GM10266 (cell line): ENCODE measurements around the gene UMODL1.

Experiments used
- DNase-seq: peaks from one replicate; pipeline ENCODE4 v3.0.0; 2012; ENCODE audit errors: extremely low spot score
- TF ChIP-seq, protein P1 (sequence below): IDR thresholded peaks from 2 replicates; pipeline ENCODE4 v1.5.1; 2012; ENCODE audit warnings: mild to moderate bottlenecking, low read depth; ENCODE audit not compliant: control insufficient read depth, insufficient read depth; ENCODE audit errors: missing control alignments

Gene UMODL1

GRCh38 chr21:42071146-42071737 is at the start of gene UMODL1:
TSS of gene UMODL1 (plus strand) at chr21:42071317. CDS start at chr21:42071317, 0 bp downstream.
- DNase-seq: no peak
- TF ChIP-seq, protein P1, sequence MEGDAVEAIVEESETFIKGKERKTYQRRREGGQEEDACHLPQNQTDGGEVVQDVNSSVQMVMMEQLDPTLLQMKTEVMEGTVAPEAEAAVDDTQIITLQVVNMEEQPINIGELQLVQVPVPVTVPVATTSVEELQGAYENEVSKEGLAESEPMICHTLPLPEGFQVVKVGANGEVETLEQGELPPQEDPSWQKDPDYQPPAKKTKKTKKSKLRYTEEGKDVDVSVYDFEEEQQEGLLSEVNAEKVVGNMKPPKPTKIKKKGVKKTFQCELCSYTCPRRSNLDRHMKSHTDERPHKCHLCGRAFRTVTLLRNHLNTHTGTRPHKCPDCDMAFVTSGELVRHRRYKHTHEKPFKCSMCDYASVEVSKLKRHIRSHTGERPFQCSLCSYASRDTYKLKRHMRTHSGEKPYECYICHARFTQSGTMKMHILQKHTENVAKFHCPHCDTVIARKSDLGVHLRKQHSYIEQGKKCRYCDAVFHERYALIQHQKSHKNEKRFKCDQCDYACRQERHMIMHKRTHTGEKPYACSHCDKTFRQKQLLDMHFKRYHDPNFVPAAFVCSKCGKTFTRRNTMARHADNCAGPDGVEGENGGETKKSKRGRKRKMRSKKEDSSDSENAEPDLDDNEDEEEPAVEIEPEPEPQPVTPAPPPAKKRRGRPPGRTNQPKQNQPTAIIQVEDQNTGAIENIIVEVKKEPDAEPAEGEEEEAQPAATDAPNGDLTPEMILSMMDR: no peak

DNA sequence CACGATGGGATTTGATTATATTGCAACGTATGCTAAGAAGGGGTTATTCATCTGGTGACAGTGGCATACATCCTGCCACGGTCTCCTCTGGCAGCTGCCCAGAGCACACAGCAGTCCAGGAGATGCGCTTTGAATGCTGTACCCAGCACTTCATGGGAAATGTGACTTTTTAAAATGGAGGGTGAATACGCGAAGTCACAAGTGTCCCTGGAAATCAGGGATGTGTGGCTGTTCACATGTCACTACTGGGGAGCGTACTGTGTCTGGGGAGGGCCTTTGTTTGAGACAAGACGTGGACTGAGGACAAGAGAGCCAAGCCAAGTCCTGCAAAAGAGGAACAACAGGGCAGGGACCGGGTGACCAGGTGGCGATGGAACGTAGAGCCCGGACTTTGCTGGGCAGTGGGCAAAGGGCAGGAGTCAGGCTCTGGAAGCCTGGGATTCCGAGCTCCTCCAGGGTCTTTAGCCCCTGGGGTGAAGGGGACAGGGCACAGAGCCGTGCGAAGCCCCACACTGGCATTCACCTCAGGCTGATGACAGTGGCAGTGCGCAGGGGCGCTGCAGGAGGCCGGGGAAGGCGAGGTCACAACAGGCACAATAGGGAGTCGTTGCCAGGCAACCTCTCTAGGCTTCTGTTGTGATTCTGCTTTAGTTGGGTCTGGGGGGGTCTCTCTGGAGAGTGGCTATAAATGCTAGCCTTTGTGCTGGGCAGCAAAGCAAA is 49.6 kb upstream of the UMODL1 start:
- TF ChIP-seq, protein P1: no peak
- DNase-seq: no peak

DNA sequence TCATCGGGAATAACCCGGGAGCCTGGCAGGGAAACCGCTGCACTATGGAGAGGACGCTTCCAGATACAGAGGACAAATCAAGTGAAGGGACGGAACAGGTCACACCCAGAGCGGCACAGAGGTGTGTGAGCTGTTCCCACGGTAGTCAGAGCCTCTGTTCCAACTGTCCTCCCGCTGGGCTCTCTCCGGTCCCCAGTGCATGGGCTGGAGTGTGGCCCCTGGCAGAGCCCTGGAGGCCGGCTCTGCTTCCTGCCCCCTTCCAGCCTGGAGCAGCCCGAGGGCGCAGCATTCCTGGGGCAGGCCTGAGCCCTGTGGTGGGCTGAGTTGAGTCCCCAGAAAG is 49.1 kb upstream of the UMODL1 start:
- TF ChIP-seq, protein P1: no peak
- DNase-seq: no peak

- TF ChIP-seq, protein P1: no peak
- DNase-seq: no peak
Measured at GRCh38 chr21:42022906-42023305, 48.2 kb upstream of the UMODL1 start.

DNA sequence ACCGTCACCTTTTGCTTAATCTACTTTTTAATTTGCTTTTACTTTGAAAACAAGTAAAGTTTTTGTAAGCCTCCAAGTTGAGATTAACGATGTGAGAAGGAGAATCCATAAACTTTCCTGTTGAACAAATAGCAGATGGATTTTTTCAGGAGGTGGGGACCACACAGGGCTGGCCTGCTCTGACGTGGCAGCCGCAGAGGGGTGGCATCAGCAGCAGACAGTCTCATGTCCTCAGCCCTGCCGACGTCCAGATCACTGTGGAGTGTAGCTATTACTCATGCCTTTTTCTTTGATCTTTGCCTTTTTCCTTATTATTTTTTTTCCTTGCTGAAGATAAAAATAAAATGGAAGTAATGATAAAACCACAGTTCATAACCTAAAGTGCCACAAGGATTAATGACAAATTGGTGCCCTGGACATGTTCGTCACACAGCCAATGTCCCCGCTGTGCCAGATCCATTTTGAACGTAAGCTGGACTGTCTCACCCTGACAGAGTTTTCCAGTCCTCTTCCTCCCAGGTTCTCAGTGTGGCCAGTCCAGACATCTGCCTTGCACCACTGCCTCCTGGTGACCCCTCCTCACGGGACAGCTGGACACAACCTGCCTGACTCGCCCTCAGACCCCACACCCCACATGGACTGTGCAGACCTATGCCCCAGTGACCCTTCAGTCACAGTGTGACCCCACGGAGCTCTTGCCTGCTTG is 45.6 kb upstream of the UMODL1 start:
- DNase-seq: no peak

GRCh38 chr21:42026082-42026435 is 45.1 kb upstream of the UMODL1 start:
- DNase-seq: no peak
- TF ChIP-seq, protein P1: no peak

More for the DNA sequence above, 45.6 kb upstream of the UMODL1 start:
- TF ChIP-seq, protein P1: no peak
